IPS-20b (cell line): ENCODE measurements around the gene LAMC1.

Experiments
- H3K27ac ChIP-seq: one replicate; pipeline ENCODE4 v1.5.1; 2013; ENCODE audit warnings: low read length
- H3K27me3 ChIP-seq: 2 replicates; pipeline ENCODE4 v1.6.1; 2013; ENCODE audit warnings: mild to moderate bottlenecking, low read length, inconsistent platforms; ENCODE audit not compliant: insufficient read depth
- H3K36me3 ChIP-seq: 2 replicates; pipeline ENCODE4 v1.6.1; 2013; ENCODE audit warnings: low read depth, mild to moderate bottlenecking, inconsistent platforms, low read length, moderate library complexity; ENCODE audit not compliant: insufficient read depth
- H3K4me1 ChIP-seq: 2 replicates; pipeline ENCODE4 v1.6.1; 2013; ENCODE audit warnings: mild to moderate bottlenecking, control low read depth, inconsistent platforms, low read length, moderate library complexity; ENCODE audit not compliant: insufficient read depth
- H3K4me3 ChIP-seq: 2 replicates; pipeline ENCODE4 v1.5.1; 2013; ENCODE audit warnings: mild to moderate bottlenecking, low read length, inconsistent platforms
- H3K9ac ChIP-seq: 2 replicates; pipeline ENCODE4 v1.6.1; 2013; ENCODE audit warnings: low read depth, mild to moderate bottlenecking, inconsistent platforms, low read length, moderate library complexity
- H3K9me3 ChIP-seq: 2 replicates; pipeline ENCODE4 v1.6.1; 2013; ENCODE audit warnings: mild to moderate bottlenecking, low read depth, low read length, inconsistent platforms; ENCODE audit not compliant: insufficient read depth

Gene LAMC1

DNA sequence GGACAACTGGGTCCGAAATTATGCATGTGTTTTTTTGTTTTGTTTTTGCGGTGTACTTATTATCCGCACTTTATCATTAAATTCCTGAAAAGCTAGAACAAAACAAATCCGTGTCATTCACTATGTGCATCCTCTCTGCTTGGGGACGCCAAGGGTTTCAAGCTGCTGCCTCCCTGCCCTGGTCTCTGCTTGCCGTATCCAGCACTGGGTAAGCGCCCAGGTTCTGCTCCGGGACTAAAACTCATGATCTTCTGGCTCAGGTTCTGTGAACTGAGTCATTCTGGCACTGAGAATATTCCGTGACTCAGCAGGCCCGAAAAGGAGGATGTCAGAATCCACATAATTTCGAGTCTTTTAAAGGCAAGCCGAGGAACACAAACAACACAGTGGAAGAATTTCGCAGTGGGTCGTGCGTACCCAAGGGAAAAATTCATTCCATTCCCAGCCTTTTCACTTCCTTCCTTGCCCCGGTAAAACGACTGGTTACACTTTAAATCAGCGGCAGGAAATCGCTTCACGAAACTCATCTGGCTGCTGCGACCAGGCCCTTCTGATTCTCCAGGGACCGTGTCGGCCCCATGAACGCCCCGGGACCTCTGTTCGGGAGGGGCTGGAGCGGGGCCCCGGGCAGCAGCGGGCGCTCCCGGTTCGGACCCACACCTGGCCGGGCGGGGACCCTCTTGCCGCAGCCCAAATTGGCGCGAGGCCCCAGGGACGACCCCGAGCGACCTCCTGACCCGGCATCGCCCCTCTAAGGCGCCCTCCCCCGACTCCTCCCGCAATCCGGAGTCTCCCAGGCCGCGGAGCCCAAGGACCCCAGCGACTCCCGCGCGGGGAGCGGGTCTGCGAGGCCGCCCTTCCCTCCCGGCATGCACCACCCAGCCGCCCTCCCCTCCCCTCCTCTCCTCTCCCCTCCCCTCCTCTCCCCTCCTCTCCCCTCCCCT is 746 bp upstream of the LAMC1 start:
- Histone ChIP-seq H3K27me3 (peaks cover 13% of the 10 kb centered on the region; the same call in 1 of the 2 replicates), H3K27ac (peak overlapping the region; percentile 35), H3K36me3 (no peaks in the 10 kb centered on the region), H3K4me3 (peak overlapping the region; percentile 90), H3K9ac (peak overlapping the region; percentile 92), H3K9me3 (no peaks in the 10 kb centered on the region), H3K4me1 (peaks cover 33% of the 10 kb centered on the region)

DNA sequence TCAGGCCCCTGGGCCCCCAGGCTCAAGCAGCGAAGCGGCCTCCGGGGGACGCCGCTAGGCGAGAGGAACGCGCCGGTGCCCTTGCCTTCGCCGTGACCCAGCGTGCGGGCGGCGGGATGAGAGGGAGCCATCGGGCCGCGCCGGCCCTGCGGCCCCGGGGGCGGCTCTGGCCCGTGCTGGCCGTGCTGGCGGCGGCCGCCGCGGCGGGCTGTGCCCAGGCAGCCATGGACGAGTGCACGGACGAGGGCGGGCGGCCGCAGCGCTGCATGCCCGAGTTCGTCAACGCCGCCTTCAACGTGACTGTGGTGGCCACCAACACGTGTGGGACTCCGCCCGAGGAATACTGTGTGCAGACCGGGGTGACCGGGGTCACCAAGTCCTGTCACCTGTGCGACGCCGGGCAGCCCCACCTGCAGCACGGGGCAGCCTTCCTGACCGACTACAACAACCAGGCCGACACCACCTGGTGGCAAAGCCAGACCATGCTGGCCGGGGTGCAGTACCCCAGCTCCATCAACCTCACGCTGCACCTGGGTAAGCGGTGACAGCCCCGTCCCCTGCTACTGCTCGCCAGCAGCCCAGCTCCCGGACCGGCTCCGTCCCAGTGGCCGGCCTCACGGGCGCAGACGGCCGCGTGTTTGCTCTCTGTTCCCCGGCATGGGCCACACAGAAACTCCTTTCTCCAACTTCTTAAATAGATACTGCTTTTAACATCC is 539 bp downstream of the LAMC1 start:
- no peaks in the 10 kb centered on the region for H3K36me3 ChIP-seq
- no peak overlapping the region for H3K27ac ChIP-seq
- H3K9ac ChIP-seq, result peak overlapping the region; percentile 76
- H3K9me3 ChIP-seq, result no peaks in the 10 kb centered on the region
- H3K4me1 ChIP-seq, result peaks cover 37% of the 10 kb centered on the region
- H3K27me3 ChIP-seq, result peaks cover 13% of the 10 kb centered on the region; the same call in 1 of the 2 replicates
- peak overlapping the region; percentile 93 for H3K4me3 ChIP-seq

- Histone ChIP-seq H3K36me3 (no peaks in the 10 kb centered on the region), H3K4me1 (peaks cover 44% of the 10 kb centered on the region), H3K9ac (peak overlapping the region; percentile 76), H3K9me3 (no peaks in the 10 kb centered on the region), H3K4me3 (peak overlapping the region; percentile 93), H3K27me3 (peaks cover 13% of the 10 kb centered on the region; the same call in 1 of the 2 replicates), H3K27ac (no peak overlapping the region)
Observed at GRCh38 chr1:183024317-183025009, 1.2 kb downstream of the LAMC1 start.

DNA sequence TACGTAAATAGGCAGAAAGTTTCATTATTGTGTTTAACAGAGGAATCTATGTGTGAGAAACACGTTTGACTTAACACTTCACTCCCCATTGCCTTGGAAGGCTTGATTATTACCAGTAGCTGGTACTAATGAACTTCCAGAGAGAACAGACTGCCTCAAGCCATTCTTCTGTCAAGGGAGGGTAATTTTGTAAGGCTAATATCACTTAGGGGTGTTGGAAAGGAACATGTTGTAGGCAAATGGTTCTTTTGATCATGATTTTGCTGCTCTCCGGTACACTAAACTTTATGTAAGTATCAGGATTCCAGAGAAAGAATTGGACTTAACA is 1.8 kb downstream of the LAMC1 start:
- peak overlapping the region; percentile 93 for H3K4me3 ChIP-seq
- no peaks in the 10 kb centered on the region for H3K36me3 ChIP-seq
- H3K27ac ChIP-seq, result no peak overlapping the region
- peak overlapping the region; percentile 76; the same call in 1 of the 2 replicates for H3K9ac ChIP-seq
- peaks cover 13% of the 10 kb centered on the region; the same call in 1 of the 2 replicates for H3K27me3 ChIP-seq
- H3K9me3 ChIP-seq, result no peaks in the 10 kb centered on the region
- peaks cover 46% of the 10 kb centered on the region for H3K4me1 ChIP-seq

DNA sequence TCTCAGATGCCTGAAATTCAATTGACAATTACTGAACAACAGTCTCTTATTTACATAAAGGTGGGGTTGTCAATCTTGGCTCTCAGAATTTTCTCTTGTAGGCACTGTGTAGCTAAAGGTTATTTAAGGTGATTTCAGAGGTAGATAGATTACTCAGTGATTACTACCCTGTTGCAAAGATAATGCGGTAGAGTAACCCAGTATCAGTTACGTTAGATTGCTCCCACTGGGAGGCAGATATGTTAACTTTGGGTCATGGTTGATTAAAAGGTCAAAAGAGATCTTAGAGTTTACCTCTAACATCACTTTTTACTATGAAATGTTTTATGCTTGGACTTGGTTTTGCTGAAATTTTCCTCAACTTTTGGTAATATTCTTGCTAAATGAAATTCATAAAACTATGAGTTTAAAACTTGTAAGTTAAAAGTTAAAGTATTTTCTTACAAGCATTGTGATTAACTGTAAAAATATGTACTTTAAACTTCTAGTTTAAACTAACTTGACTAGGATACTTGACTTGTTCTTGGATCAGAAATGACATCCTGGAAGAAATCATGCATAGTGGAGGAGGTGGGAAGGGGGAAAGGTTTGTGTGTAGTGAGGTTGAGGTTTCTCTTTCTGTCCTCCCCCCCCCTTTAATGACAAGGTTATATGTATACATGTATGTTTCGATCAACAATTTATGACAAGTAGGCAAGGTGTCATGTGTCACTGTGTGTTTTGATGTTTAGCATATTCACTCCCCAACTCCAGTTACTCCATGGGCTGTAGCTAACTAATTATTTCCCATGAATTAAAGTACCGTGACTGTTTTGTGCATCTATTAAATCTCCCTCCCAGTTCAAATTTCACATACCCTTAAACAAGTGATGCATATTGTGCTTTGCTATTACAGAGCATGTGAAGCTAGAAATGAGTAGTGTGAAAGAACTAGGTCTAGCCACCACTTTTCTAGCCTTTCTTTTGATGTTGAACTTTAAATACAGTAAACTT is 2.9 kb downstream of the LAMC1 start:
- peaks cover 45% of the 10 kb centered on the region for H3K4me1 ChIP-seq
- no peak overlapping the region for H3K9ac ChIP-seq
- H3K9me3 ChIP-seq, result no peaks in the 10 kb centered on the region
- no peaks in the 10 kb centered on the region for H3K36me3 ChIP-seq
- no peak overlapping the region for H3K27ac ChIP-seq
- H3K4me3 ChIP-seq, result peak overlapping the region; percentile 93
- H3K27me3 ChIP-seq, result peaks cover 13% of the 10 kb centered on the region; the same call in 1 of the 2 replicates

- Histone ChIP-seq H3K9me3 (no peaks in the 10 kb centered on the region), H3K27me3 (peaks cover 13% of the 10 kb centered on the region; the same call in 1 of the 2 replicates), H3K36me3 (no peaks in the 10 kb centered on the region), H3K9ac (no peak overlapping the region), H3K4me3 (no peak overlapping the region), H3K27ac (no peak overlapping the region), H3K4me1 (peaks cover 38% of the 10 kb centered on the region)
Observed at GRCh38 chr1:183027031-183027430, 3.8 kb downstream of the LAMC1 start.

GRCh38 chr1:183027791-183028190 is 4.6 kb downstream of the LAMC1 start:
- H3K27ac ChIP-seq, result no peak overlapping the region
- H3K27me3 ChIP-seq, result peaks cover 13% of the 10 kb centered on the region; the same call in 1 of the 2 replicates
- H3K36me3 ChIP-seq, result no peaks in the 10 kb centered on the region
- H3K4me3 ChIP-seq, result 0 out of 2 replicates have a peak overlapping the region, but pooled peaks have one; percentile 17
- no peak overlapping the region for H3K9ac ChIP-seq
- peaks cover 40% of the 10 kb centered on the region for H3K4me1 ChIP-seq
- H3K9me3 ChIP-seq, result no peaks in the 10 kb centered on the region

DNA sequence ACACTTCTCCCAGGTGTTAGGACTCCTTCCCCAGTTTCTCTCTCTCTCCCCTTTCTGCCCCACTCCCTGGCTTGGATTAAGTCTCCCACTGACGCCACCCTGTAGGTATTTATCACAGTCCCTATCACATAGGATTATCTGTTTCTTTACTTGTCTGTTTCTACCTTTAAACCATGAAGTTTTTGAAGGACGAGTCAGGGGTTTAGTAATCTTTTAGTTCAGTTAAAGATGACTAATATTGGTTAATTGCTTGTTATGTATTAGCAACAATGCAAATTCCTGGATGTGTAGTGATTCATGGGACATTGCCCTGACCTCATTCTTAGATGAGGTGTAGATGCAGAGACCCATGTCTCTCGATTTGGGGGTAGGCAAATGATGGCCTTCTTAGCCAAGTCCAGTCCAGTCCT is 6.4 kb downstream of the LAMC1 start:
- H3K4me1 ChIP-seq, result peaks cover 39% of the 10 kb centered on the region
- H3K9ac ChIP-seq, result no peak overlapping the region
- no peak overlapping the region for H3K27ac ChIP-seq
- H3K9me3 ChIP-seq, result no peaks in the 10 kb centered on the region
- H3K27me3 ChIP-seq, result peaks cover 9% of the 10 kb centered on the region; the same call in 1 of the 2 replicates
- no peak overlapping the region for H3K4me3 ChIP-seq
- H3K36me3 ChIP-seq, result no peaks in the 10 kb centered on the region

- Histone ChIP-seq H3K9me3 (no peaks in the 10 kb centered on the region), H3K4me1 (peaks cover 35% of the 10 kb centered on the region), H3K27ac (no peak overlapping the region), H3K9ac (no peak overlapping the region), H3K27me3 (peaks cover 4% of the 10 kb centered on the region; the same call in 1 of the 2 replicates), H3K36me3 (no peaks in the 10 kb centered on the region), H3K4me3 (no peak overlapping the region)
Observed at GRCh38 chr1:183030053-183030452, 6.8 kb downstream of the LAMC1 start.

GRCh38 chr1:183032122-183032921 is 9.1 kb downstream of the LAMC1 start:
- Histone ChIP-seq H3K4me1 (peaks cover 26% of the 10 kb centered on the region), H3K36me3 (no peaks in the 10 kb centered on the region), H3K4me3 (no peak overlapping the region), H3K9ac (no peak overlapping the region), H3K9me3 (no peaks in the 10 kb centered on the region), H3K27ac (no peak overlapping the region), H3K27me3 (no peaks in the 10 kb centered on the region)
